DOHH2 (cell line): ENCODE measurements around the gene TUSC2.

Experiments used
- H3F3A ChIP-seq: fragments of 200-600 bp; sonication (generic), shearing (Covaris generic); 2 replicates; pipeline ENCODE4 v1.6.0; 2016; ENCODE audit warnings: antibody characterized with exemption, mild to moderate bottlenecking; ENCODE audit not compliant: control insufficient read depth, insufficient read depth
- H3K27ac ChIP-seq: fragments of 200-600 bp; sonication (generic); 2 replicates; pipeline ENCODE4 v1.5.1; 2014; ENCODE audit warnings: low read depth, mild to moderate bottlenecking, low read length, moderate library complexity
- H3K27me3 ChIP-seq: fragments of 200-600 bp; sonication (generic); 2 replicates; pipeline ENCODE4 v1.6.1; 2014; ENCODE audit warnings: mild to moderate bottlenecking, low read length, mixed read lengths; ENCODE audit not compliant: control insufficient read depth
- H3K36me3 ChIP-seq: fragments of 200-600 bp; sonication (generic); 2 replicates; pipeline ENCODE4 v1.6.1; 2014; ENCODE audit warnings: mild to moderate bottlenecking, low read length, moderate library complexity, mixed read lengths; ENCODE audit not compliant: control insufficient read depth
- H3K4me1 ChIP-seq: fragments of 200-600 bp; sonication (generic); 2 replicates; pipeline ENCODE4 v1.6.1; 2014; ENCODE audit warnings: mild to moderate bottlenecking, low read length, mixed read lengths; ENCODE audit not compliant: control insufficient read depth
- H3K4me2 ChIP-seq: fragments of 200-600 bp; sonication (generic); 2 replicates; pipeline ENCODE4 v1.6.0; 2014; ENCODE audit warnings: mild to moderate bottlenecking, low read length, moderate library complexity
- H3K4me3 ChIP-seq: fragments of 200-600 bp; sonication (generic); 2 replicates; pipeline ENCODE4 v1.5.1; 2014; ENCODE audit warnings: mild to moderate bottlenecking, low read length, mixed read lengths
- H3K79me2 ChIP-seq: fragments of 200-600 bp; sonication (generic); 2 replicates; pipeline ENCODE4 v1.6.1; 2014; ENCODE audit warnings: mild to moderate bottlenecking, low read length, mixed read lengths; ENCODE audit not compliant: control insufficient read depth
- H3K9me2 ChIP-seq: fragments of 200-600 bp; sonication (generic); replicated peaks from 2 replicates; pipeline ENCODE4 v1.6.1; 2014; ENCODE audit warnings: mild to moderate bottlenecking, low read length, mixed read lengths; ENCODE audit not compliant: control insufficient read depth
- H3K9me3 ChIP-seq: fragments of 200-600 bp; sonication (generic); 2 replicates; pipeline ENCODE4 v1.6.1; 2014; ENCODE audit warnings: antibody characterized with exemption, low read length, mixed read lengths; ENCODE audit not compliant: control insufficient read depth, insufficient read depth
- H4K20me1 ChIP-seq: fragments of 200-600 bp; sonication (generic); 2 replicates; pipeline ENCODE4 v1.6.0; 2014; ENCODE audit warnings: low read depth, mild to moderate bottlenecking, antibody characterized with exemption, low read length, moderate library complexity; ENCODE audit not compliant: control insufficient read depth, insufficient read depth
- CTCF ChIP-seq: fragments of 200-600 bp; sonication (generic); IDR thresholded peaks from one replicate; pipeline ENCODE4 v1.5.1; 2014; ENCODE audit warnings: antibody characterized with exemption, mild to moderate bottlenecking, low read depth, low read length; ENCODE audit not compliant: poor library complexity, severe bottlenecking
- EZH2phosphoT487 ChIP-seq: fragments of 200-600 bp; sonication (generic); IDR thresholded peaks from 2 replicates; pipeline ENCODE4 v1.6.1; 2017; ENCODE audit warnings: borderline replicate concordance, mild to moderate bottlenecking, antibody characterized with exemption, low read length, moderate library complexity, mixed read lengths

The TUSC2 gene

DNA sequence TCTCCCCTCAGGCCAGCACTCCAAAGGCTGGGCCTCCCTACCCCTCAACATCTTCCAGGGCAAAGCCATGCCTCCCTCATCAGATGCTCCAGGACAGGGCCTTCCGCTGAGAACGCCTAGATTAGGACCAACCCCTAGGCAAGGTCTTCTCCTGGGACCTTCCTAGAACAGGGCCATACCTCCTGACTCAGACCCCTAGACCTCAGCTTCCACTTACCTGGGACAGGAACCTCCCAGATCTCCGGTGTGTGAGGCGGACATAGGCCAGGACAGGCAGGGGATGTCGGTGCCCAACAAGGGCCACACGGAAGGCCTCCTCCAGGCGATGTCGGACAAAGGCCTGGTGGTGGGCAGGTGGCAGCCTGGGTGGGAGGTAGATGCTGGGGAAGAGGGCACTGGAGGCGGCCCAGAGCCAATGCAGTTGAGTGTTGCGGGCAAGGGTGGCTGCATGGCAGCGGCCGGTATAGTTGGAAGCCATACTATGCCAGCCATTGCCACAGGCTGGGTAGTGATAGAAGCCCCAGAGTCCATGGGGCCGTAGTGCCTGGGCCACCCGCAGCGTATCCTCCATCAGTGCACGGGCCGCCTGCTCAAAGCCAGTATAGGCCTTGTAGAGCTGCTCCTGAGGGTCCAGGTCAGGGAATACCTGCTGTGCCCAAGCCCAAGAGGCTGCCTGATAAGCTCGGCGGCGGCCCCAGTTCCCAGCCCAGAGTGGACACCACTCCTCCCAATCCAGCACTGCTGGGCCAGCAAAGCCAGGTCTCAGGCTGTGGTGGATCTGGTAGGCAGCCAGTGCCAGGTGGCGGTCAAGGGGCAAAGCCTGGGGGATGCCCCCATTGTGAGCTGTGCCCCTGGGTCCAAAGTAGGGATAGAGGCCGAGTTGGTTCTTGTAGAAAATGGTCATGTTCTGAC is 33.3 kb downstream of the TUSC2 start:
- Histone ChIP-seq H3K79me2 (peaks cover 28% of the 10 kb centered on the region), H3F3A (0 out of 2 replicates have a peak, but pooled peaks cover under 1% of the 10 kb centered on the region), H3K9me2 (no peaks in the 10 kb centered on the region), H3K36me3 (peaks cover 19% of the 10 kb centered on the region), H4K20me1 (no peaks in the 10 kb centered on the region), H3K9me3 (no peaks in the 10 kb centered on the region), H3K27ac (no peak overlapping the region), H3K27me3 (no peaks in the 10 kb centered on the region), H3K4me3 (no peak overlapping the region), H3K4me1 (peaks cover 26% of the 10 kb centered on the region), H3K4me2 (no peak overlapping the region)
- TF ChIP-seq EZH2phosphoT487, result no peak
- no peak for TF ChIP-seq CTCF

DNA sequence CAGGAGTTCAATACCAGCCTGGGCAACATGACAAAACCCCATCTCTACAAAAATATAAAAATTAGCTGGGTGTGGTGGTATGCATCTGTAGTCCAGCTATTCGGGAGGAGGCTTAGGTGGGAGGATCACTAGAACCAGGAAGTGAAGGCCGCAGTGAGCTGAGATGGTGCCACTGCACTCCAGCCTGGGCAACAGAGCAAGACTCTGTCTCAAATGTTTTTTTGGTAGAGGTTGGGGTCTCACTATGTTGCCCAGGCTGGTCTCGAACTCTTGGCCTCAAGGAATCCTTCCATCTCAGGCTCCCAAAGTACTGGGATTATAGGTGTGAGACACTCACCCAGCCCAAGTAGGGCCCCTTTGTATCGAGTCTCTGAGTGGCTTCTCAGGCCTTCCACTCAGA is 33.9 kb downstream of the TUSC2 start:
- Histone ChIP-seq H3K9me2 (no peaks in the 10 kb centered on the region), H3K36me3 (peaks cover 25% of the 10 kb centered on the region), H3K27me3 (no peaks in the 10 kb centered on the region), H3K4me1 (peaks cover 23% of the 10 kb centered on the region), H3K79me2 (peaks cover 34% of the 10 kb centered on the region), H4K20me1 (no peaks in the 10 kb centered on the region), H3K9me3 (no peaks in the 10 kb centered on the region), H3K4me3 (no peak overlapping the region), H3K27ac (no peak overlapping the region), H3K4me2 (no peak overlapping the region), H3F3A (no peaks in the 10 kb centered on the region)
- TF ChIP-seq EZH2phosphoT487 (no peak), CTCF (no peak)

GRCh38 chr3:50293079-50293801 is 34.8 kb downstream of the TUSC2 start:
- Histone ChIP-seq H3F3A (no peaks in the 10 kb centered on the region), H3K4me1 (peaks cover 19% of the 10 kb centered on the region), H3K36me3 (peaks cover 34% of the 10 kb centered on the region), H3K9me2 (no peaks in the 10 kb centered on the region), H3K79me2 (peaks cover 33% of the 10 kb centered on the region), H3K27me3 (no peaks in the 10 kb centered on the region), H3K9me3 (no peaks in the 10 kb centered on the region), H3K4me3 (peak overlapping the region; percentile 96), H4K20me1 (no peaks in the 10 kb centered on the region), H3K4me2 (peak overlapping the region; percentile 82), H3K27ac (peak overlapping the region; percentile 8; the same call in 1 of the 2 replicates)
- TF ChIP-seq CTCF, result no peak
- no peak for TF ChIP-seq EZH2phosphoT487
